ENCODE data around the gene KRT36.

DNA sequence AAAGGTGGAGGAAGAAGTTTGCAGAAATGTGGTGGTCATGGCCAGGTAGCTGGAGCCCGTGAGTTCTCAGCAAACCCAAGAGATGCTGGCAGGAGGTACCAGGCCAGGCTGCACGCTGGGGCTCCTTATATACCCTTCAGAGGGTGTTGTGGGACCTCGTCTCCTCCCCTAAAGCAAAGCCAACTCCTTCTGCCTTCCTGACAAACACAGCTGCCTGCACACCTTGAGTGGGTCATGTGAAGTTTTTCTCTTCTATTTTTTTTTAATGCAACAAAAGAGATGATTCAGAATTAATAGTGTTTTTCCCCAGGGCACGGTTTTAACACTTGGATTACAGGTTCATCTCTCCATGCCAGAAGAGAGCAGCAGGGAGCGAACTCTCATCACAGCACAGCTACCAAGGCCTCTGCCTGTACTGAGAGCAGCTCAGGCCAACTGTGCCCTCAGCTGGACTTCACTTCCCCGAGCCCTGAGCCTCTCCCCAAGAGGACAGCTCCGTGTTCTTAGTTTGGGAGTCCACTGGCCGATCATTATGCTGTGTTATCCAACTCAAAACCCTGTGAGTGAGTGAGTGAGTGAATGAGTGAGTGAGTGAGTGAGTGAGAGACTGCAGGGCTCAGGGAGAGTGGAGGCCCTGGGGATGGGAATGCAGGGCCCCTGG, 29.2 kb upstream of the KRT36 start, which contains the start of gene KRT15:
- TF ChIP-seq, protein P1, sequence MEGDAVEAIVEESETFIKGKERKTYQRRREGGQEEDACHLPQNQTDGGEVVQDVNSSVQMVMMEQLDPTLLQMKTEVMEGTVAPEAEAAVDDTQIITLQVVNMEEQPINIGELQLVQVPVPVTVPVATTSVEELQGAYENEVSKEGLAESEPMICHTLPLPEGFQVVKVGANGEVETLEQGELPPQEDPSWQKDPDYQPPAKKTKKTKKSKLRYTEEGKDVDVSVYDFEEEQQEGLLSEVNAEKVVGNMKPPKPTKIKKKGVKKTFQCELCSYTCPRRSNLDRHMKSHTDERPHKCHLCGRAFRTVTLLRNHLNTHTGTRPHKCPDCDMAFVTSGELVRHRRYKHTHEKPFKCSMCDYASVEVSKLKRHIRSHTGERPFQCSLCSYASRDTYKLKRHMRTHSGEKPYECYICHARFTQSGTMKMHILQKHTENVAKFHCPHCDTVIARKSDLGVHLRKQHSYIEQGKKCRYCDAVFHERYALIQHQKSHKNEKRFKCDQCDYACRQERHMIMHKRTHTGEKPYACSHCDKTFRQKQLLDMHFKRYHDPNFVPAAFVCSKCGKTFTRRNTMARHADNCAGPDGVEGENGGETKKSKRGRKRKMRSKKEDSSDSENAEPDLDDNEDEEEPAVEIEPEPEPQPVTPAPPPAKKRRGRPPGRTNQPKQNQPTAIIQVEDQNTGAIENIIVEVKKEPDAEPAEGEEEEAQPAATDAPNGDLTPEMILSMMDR (IDR thresholded peaks at IDR 0.05): no peak
- TF ChIP-seq EP300 (IDR thresholded peaks at IDR 0.05; ENCODE audit: low read depth): no peak

Measured in transverse colon (tissue), 3 donors.